Measurements from ENCODE around the gene VPS41. TPM values are rescaled to one million over a fixed set of nuclear protein-coding genes. Genes with fewer than 3 reads are reported as not detected.

VPS41 gene
- total RNA-seq, 2 donors from 2014 or later, result 74.3 to 79.7 TPM

- ATAC-seq (no peak), DNase-seq (ENCODE audit: low spot score) (no peak)
- H3K4me1 Mint-ChIP-seq (ENCODE audit: low read depth in 2 of 2), result peaks cover 5% of the 10 kb centered on the region in 2 donors
- no peaks in the 10 kb centered on the region for H3K9me3 Mint-ChIP-seq
- no peak overlapping the region for H3K4me3 Mint-ChIP-seq
- H3K27ac Mint-ChIP-seq, result no peak overlapping the region
- H3K27me3 Mint-ChIP-seq, result no peaks in the 10 kb centered on the region
- H3K36me3 Mint-ChIP-seq, result peaks cover 23% of the 10 kb centered on the region
These were observed 162.6 kb downstream of the VPS41 start for GRCh38 chr7:38746438-38746837.

- H3K4me3 Mint-ChIP-seq, result no peak overlapping the region
- no peak overlapping the region for H3K27ac Mint-ChIP-seq
- H3K4me1 Mint-ChIP-seq (ENCODE audit: low read depth in 2 of 2), result peaks cover 5% of the 10 kb centered on the region in 2 donors
- no peaks in the 10 kb centered on the region for H3K9me3 Mint-ChIP-seq
- H3K27me3 Mint-ChIP-seq, result no peaks in the 10 kb centered on the region
- DNase-seq (ENCODE audit: low spot score), result no peak
- peaks cover 32% of the 10 kb centered on the region for H3K36me3 Mint-ChIP-seq
- peak; percentile 59 to 65 for ATAC-seq
These were observed 164.2 kb downstream of the VPS41 start for GRCh38 chr7:38744746-38745145.

DNA sequence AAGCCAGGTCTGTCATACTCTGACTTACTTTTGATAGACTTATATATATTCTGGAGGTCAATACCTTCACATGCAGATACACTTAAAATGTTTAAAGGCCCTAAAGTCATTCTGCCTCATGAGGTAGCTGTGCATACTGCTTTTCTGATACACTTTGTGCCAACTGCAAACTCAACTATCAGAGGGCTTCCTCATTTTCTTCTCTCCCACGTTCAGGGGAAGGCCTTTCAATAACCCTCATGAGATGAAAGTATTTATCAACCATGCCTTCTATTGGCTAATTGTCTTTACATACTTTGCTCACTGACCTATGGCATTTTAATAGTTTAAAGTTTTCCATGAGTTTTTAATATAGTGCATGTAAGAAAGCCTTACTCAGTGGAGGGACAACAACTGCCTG, 165.1 kb downstream of the VPS41 start:
- no peak overlapping the region for H3K27ac Mint-ChIP-seq
- peaks cover 5% of the 10 kb centered on the region in 2 donors for H3K4me1 Mint-ChIP-seq (ENCODE audit: low read depth in 2 of 2)
- H3K9me3 Mint-ChIP-seq, result no peaks in the 10 kb centered on the region
- no peaks in the 10 kb centered on the region for H3K27me3 Mint-ChIP-seq
- H3K4me3 Mint-ChIP-seq, result no peak overlapping the region
- DNase-seq (ENCODE audit: low spot score) (no peak), ATAC-seq (no peak)
- peaks cover 32% of the 10 kb centered on the region for H3K36me3 Mint-ChIP-seq

- peaks cover 5% of the 10 kb centered on the region in 2 donors for H3K4me1 Mint-ChIP-seq (ENCODE audit: low read depth in 2 of 2)
- H3K27me3 Mint-ChIP-seq, result no peaks in the 10 kb centered on the region
- peaks cover 25% of the 10 kb centered on the region for H3K36me3 Mint-ChIP-seq
- no peak overlapping the region for H3K27ac Mint-ChIP-seq
- DNase-seq (ENCODE audit: low spot score) (no peak), ATAC-seq (no peak)
- no peak overlapping the region for H3K4me3 Mint-ChIP-seq
- H3K9me3 Mint-ChIP-seq, result no peaks in the 10 kb centered on the region
These were observed 168.9 kb downstream of the VPS41 start for GRCh38 chr7:38740041-38740440.

DNA sequence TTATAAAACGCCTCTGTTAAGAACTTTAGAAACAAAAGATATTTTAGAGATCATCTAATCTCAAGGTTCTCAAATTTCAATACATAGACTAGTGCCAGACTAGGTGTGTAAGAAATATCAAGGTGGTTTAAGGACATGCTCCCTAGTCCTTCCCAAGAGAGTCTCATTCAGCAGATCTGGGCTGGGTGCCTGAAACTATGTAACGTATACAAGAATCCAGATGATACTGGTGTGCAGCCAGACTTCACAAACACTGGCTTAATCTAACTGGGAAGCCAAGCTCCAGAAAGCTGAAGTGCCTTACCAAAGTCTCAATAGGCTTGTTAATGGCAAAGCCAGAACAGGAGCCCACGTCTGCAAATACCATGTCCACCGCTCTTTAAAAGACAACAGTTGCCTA, 172.9 kb downstream of the VPS41 start:
- Mint-ChIP-seq H3K4me3 (no peak overlapping the region), H3K9me3 (no peaks in the 10 kb centered on the region), H3K27me3 (no peaks in the 10 kb centered on the region), H3K4me1 (ENCODE audit: low read depth in 2 of 2) (no peaks in the 10 kb centered on the region), H3K27ac (no peak overlapping the region), H3K36me3 (peaks cover 8% of the 10 kb centered on the region)
- no peak for ATAC-seq
- DNase-seq (ENCODE audit: low spot score), result no peak

GRCh38 chr7:38731215-38731614, 177.8 kb downstream of the VPS41 start:
- Mint-ChIP-seq H3K36me3 (peaks cover 9% of the 10 kb centered on the region), H3K9me3 (no peaks in the 10 kb centered on the region), H3K4me1 (ENCODE audit: low read depth in 2 of 2) (no peaks in the 10 kb centered on the region), H3K27ac (no peak overlapping the region), H3K27me3 (no peaks in the 10 kb centered on the region), H3K4me3 (no peak overlapping the region)
- ATAC-seq (no peak), DNase-seq (ENCODE audit: low spot score) (no peak)

DNA sequence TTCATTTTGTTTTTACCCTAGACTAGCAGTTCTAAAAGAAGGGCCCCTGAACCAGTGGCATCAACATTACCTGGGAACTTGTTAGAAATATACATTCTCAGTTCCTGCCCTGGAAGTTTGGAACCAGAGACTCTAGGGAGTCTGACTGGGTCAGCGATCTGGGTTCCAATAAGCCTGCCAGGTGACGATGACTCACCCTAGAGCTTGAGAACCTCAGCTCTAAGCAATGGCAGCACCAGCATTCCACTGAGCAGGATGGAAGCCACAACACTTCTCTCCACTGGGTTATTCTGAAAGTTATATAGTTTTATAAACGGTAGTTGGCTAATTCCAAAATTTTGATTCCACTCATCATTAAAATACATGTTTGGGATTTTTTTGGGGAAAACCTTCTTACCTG, 180.8 kb downstream of the VPS41 start:
- H3K27ac Mint-ChIP-seq, result no peak overlapping the region
- no peak for ATAC-seq
- no peak for DNase-seq (ENCODE audit: low spot score)
- no peaks in the 10 kb centered on the region for H3K27me3 Mint-ChIP-seq
- H3K4me3 Mint-ChIP-seq, result no peak overlapping the region
- H3K4me1 Mint-ChIP-seq (ENCODE audit: low read depth in 2 of 2), result no peaks in the 10 kb centered on the region
- peaks cover 10% of the 10 kb centered on the region for H3K36me3 Mint-ChIP-seq
- H3K9me3 Mint-ChIP-seq, result no peaks in the 10 kb centered on the region

DNA sequence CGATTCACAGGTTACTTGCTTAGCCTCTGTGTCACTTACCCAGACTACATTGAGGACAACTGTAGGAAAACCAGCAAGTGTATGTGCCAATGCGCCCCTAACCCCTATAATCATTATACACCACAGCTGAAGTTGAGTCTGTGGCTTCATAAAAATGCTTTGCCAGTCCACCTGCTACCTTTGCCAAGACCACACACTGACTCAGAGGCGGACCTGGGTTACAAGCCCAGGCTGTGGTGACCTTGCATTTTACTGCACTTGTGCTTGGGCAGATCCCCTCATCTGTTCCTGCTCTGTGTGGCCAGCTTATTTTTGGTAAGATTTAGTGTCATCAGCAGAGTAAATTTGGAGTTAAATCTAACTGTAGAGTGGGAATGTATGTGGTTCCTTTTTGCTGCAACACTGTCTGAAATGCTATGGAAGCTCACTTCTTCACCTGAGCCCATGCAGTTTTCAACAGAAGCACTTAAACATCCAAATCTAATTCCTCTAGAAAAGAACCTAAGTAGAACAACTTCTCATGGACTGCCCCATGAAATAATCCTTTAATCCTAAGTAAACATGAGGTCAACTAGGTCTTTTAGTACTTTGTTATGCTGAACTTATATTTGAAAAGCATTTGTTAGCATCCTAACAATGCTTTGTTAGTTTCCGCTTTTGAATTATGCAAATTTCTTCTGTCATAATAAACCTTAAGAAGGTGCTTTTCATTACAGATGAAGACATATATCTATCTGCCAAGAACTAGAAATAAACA, 181.6 kb downstream of the VPS41 start:
- H3K36me3 Mint-ChIP-seq, result peaks cover 10% of the 10 kb centered on the region
- peak in 1 of 2 donors; percentile 20 for ATAC-seq
- no peaks in the 10 kb centered on the region for H3K4me1 Mint-ChIP-seq (ENCODE audit: low read depth in 2 of 2)
- H3K27me3 Mint-ChIP-seq, result no peaks in the 10 kb centered on the region
- DNase-seq (ENCODE audit: low spot score), result no peak
- no peaks in the 10 kb centered on the region for H3K9me3 Mint-ChIP-seq
- H3K4me3 Mint-ChIP-seq, result no peak overlapping the region
- H3K27ac Mint-ChIP-seq, result no peak overlapping the region

GRCh38 chr7:38723327-38723726, 185.7 kb downstream of the VPS41 start:
- Mint-ChIP-seq H3K36me3 (peaks cover 10% of the 10 kb centered on the region), H3K27me3 (no peaks in the 10 kb centered on the region)
- ATAC-seq, result no peak

GRCh38 chr7:38716397-38716796, 192.6 kb downstream of the VPS41 start:
- H3K4me1 Mint-ChIP-seq (ENCODE audit: low read depth in 2 of 2), result no peaks in the 10 kb centered on the region
- H3K36me3 Mint-ChIP-seq, result peaks cover 10% of the 10 kb centered on the region
- no peak for ATAC-seq
- H3K4me3 Mint-ChIP-seq, result no peak overlapping the region
- peaks cover 3 to 10% of the 10 kb centered on the region in 2 donors for H3K27me3 Mint-ChIP-seq
- no peak for DNase-seq (ENCODE audit: low spot score)
- H3K27ac Mint-ChIP-seq, result no peak overlapping the region
- H3K9me3 Mint-ChIP-seq, result peaks cover 4% of the 10 kb centered on the region

More at GRCh38 chr7:38723327-38723726, 185.7 kb downstream of the VPS41 start:
- no peak overlapping the region for H3K27ac Mint-ChIP-seq
- no peak for DNase-seq (ENCODE audit: low spot score)
- no peak overlapping the region for H3K4me3 Mint-ChIP-seq
- no peaks in the 10 kb centered on the region for H3K4me1 Mint-ChIP-seq (ENCODE audit: low read depth in 2 of 2)
- no peaks in the 10 kb centered on the region for H3K9me3 Mint-ChIP-seq

DNA sequence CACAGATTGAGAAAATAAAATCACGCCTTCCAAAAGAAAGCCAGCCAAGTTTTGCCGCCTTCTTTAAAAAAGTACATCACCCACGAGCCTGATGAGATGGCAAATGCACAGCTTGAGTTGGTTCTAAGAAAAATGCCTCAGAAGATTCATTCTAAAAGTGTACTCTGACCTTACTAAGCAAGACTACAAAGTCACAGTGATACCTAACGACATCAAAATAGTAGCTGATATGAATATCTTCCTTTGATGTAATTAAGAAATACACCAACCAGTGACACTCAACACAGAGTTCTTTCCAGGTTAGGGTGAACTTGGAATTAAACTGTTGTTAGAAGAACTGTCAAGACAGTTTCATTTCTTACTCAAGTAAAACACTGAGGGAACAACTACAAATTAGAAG, 199.9 kb downstream of the VPS41 start:
- H3K9me3 Mint-ChIP-seq, result no peaks in the 10 kb centered on the region
- H3K27me3 Mint-ChIP-seq, result peaks cover 19 to 49% of the 10 kb centered on the region in 2 donors
- peaks cover 4% of the 10 kb centered on the region for H3K36me3 Mint-ChIP-seq
- H3K27ac Mint-ChIP-seq, result no peak overlapping the region
- DNase-seq (ENCODE audit: low spot score) (no peak), ATAC-seq (no peak)
- H3K4me3 Mint-ChIP-seq, result no peak overlapping the region
- no peaks in the 10 kb centered on the region for H3K4me1 Mint-ChIP-seq (ENCODE audit: low read depth in 2 of 2)

DNA sequence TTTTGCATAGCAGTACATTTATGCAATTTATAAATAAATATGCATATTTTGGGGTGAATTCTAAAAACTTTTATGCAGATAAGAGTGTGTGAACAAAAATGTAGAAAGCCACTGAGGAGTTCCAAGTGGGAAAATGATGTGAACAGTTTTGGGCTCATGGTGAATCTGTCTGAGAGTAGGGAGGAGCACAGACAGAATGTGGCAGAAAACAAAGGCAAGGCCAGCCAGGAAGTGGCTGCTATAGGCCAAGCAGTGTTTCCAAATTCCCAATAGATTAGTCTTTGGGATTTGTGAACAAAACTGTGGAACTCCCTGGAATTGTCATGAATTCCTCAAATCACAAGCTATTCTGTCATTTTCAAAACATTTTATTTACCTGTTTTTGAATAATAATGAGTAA, 204.2 kb downstream of the VPS41 start:
- no peak for DNase-seq (ENCODE audit: low spot score)
- H3K27me3 Mint-ChIP-seq, result peaks cover 22 to 44% of the 10 kb centered on the region in 2 donors

DNA sequence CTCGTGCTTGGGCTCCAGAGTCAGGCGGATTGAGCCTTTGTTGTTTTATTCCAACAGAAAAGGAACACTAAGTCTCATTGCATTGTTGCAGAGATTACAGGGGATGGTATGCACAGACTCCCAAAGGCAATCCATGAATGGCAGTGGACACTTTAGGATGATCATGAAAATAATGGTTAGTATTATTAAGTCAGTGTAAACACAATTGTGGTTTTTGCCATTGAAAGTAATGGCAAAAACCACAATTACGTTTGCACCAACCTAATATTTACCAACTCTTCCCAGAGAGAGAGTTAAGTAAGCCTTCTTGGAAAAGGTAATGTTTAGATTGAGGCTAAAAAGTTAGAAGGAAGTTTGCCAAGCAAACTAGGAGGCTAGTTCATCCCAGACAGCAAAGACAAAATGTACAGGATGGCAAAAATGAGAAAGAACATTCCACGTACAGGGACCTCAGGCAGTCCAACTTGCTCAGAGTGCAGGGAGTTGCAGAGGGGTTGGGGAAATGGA, 204.9 kb downstream of the VPS41 start:
- H3K36me3 Mint-ChIP-seq, result peaks cover 4% of the 10 kb centered on the region
- DNase-seq (ENCODE audit: low spot score) (no peak), ATAC-seq (no peak)
- no peak overlapping the region for H3K27ac Mint-ChIP-seq
- no peaks in the 10 kb centered on the region for H3K9me3 Mint-ChIP-seq
- H3K4me3 Mint-ChIP-seq, result no peak overlapping the region
- H3K27me3 Mint-ChIP-seq, result peaks cover 22 to 42% of the 10 kb centered on the region in 2 donors
- no peaks in the 10 kb centered on the region for H3K4me1 Mint-ChIP-seq (ENCODE audit: low read depth in 2 of 2)

More for the DNA sequence above, 204.2 kb downstream of the VPS41 start:
- Mint-ChIP-seq H3K4me1 (ENCODE audit: low read depth in 2 of 2) (no peaks in the 10 kb centered on the region), H3K36me3 (peaks cover 4% of the 10 kb centered on the region), H3K27ac (no peak overlapping the region), H3K9me3 (no peaks in the 10 kb centered on the region), H3K4me3 (no peak overlapping the region)
- no peak for ATAC-seq

DNA sequence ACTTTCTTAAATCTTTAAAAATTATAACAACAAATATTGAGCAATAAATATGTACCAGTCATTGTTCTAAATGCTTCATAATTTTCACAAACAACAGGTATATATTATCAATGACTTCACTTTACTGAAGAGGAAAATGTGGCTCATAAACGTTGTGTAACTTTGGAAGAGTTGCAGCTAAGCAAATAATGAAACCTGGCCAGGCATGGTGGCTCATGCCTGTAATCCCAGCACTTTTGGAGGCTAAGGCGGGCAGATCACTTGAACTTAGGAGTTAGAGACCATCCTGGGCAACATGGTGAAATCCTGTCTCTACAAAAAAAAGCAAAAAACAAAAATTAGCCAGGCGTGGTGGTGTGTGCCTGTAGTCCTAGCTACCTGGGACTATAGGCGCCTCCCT, 205.9 kb downstream of the VPS41 start:
- Mint-ChIP-seq H3K36me3 (peaks cover 4% of the 10 kb centered on the region), H3K4me1 (ENCODE audit: low read depth in 2 of 2) (no peaks in the 10 kb centered on the region), H3K4me3 (no peak overlapping the region), H3K27ac (no peak overlapping the region), H3K27me3 (peaks cover 23 to 32% of the 10 kb centered on the region in 2 donors), H3K9me3 (no peaks in the 10 kb centered on the region)
- ATAC-seq (no peak), DNase-seq (ENCODE audit: low spot score) (no peak)

Data from natural killer cell treated with Interleukin-12 subunit alpha and Interleukin-12 subunit beta and Interleukin-15 and Interleukin-18, amount 100 ng/mL, for 72 hours (primary cell).